ENCODE data around the gene SPINK7.

DNA sequence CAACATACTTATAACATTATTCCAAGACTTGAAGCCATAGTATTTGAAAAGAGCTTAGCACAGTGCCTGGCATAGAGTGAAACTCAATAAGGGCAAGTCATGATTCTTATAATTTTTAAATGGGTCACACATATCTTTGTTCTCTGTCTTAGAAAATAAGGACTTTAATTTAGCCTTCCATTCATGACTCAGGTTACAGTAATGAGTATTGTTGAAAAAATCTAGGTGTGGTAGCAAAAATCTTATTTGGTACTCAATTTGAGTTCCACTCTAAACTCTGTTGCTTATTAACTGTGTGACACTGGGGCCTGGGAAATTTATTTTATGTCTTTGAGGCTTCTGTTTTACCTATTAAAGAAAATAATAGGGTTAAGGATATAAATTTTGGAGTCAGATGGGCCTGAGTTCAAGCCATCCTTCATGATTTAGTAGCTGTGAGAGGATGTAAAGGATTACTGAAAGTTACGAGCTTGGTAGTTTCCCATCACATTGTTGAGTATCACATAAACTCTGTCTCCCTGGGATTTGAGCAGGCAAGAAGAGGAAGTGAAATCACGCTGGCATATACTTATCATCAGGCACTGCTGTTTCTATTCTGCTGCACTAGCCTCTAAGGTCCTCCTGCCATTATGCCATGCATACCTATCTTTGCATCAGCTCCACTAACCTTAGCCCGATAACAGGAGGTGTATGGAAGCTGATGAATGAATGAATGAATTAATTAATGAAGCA is 24.6 kb downstream of the SPINK7 start:
- TF ChIP-seq, protein P1, sequence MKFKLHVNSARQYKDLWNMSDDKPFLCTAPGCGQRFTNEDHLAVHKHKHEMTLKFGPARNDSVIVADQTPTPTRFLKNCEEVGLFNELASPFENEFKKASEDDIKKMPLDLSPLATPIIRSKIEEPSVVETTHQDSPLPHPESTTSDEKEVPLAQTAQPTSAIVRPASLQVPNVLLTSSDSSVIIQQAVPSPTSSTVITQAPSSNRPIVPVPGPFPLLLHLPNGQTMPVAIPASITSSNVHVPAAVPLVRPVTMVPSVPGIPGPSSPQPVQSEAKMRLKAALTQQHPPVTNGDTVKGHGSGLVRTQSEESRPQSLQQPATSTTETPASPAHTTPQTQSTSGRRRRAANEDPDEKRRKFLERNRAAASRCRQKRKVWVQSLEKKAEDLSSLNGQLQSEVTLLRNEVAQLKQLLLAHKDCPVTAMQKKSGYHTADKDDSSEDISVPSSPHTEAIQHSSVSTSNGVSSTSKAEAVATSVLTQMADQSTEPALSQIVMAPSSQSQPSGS (tag by site-specific recombination; IDR thresholded peaks at IDR 0.05; ENCODE audit: low read depth) = no peak
- no peak for TF ChIP-seq OSR2 (tag by site-specific recombination; IDR thresholded peaks at IDR 0.05)
- TF ChIP-seq ZSCAN23 (tag by site-specific recombination; IDR thresholded peaks at IDR 0.05) = no peak
